Stimulated activated naive CD8-positive, alpha-beta T cell treated with anti-CD3 and anti-CD28 coated beads, Interleukin-15, amount 100 ng/mL, for 72 hours (primary cell): ENCODE results near the gene H6PD.

Source experiments
- ATAC-seq: fragments of 150-1000 bp; cut with Tn5 transposase; 2 replicates; pipeline ENCODE4 v1.10.0; 2021; ENCODE audit warnings: mild to moderate bottlenecking, moderate library complexity
- DNase-seq, 2 donors: peaks; one replicate each; pipeline ENCODE4 v3.0.0; 2021 to 2022
- H3K27ac Mint-ChIP-seq, 2 donors: one replicate each; pipeline ENCODE4 v1.8.0; 2022; ENCODE audit warnings: mild to moderate bottlenecking in 2 of 2, mixed read lengths in 2 of 2, moderate library complexity in 2 of 2
- H3K27me3 Mint-ChIP-seq: one replicate; pipeline ENCODE4 v1.8.0; 2022; ENCODE audit warnings: mixed read lengths
- H3K4me1 Mint-ChIP-seq: one replicate; pipeline ENCODE4 v1.8.0; 2022; ENCODE audit warnings: mild to moderate bottlenecking, mixed read lengths
- H3K4me3 Mint-ChIP-seq, 2 donors: one replicate each; pipeline ENCODE4 v1.8.0; 2022; ENCODE audit warnings: mild to moderate bottlenecking in 2 of 2, mixed read lengths in 2 of 2, moderate library complexity in 1 of 2
- H3K9me3 Mint-ChIP-seq, 2 donors: one replicate each; pipeline ENCODE4 v1.8.0; 2022; ENCODE audit warnings: mixed read lengths in 2 of 2

Gene H6PD

GRCh38 chr1:9201401-9202239, 33.0 kb upstream of the H6PD start:
- Mint-ChIP-seq H3K4me3 (peak overlapping the region; percentile 58 to 70), H3K27me3 (peaks cover 92% of the 10 kb centered on the region), H3K4me1 (peaks cover 67% of the 10 kb centered on the region), H3K27ac (no peak overlapping the region), H3K9me3 (no peaks in the 10 kb centered on the region)
- ATAC-seq (no peak), DNase-seq (no peak)

GRCh38 chr1:9202240-9202870, 32.2 kb upstream of the H6PD start:
- H3K4me3 Mint-ChIP-seq: peak overlapping the region; percentile 65 to 70
- H3K27ac Mint-ChIP-seq: no peak overlapping the region
- no peaks in the 10 kb centered on the region for H3K9me3 Mint-ChIP-seq
- H3K4me1 Mint-ChIP-seq: peaks cover 62% of the 10 kb centered on the region
- no peak for ATAC-seq
- DNase-seq: no peak
- peaks cover 90% of the 10 kb centered on the region for H3K27me3 Mint-ChIP-seq

- peak overlapping the region in 1 of 2 donors; percentile 33 for H3K4me3 Mint-ChIP-seq
- no peak overlapping the region for H3K27ac Mint-ChIP-seq
- peaks cover 89% of the 10 kb centered on the region for H3K27me3 Mint-ChIP-seq
- DNase-seq: peak; percentile 39 to 75
- peaks cover 58% of the 10 kb centered on the region for H3K4me1 Mint-ChIP-seq
- no peaks in the 10 kb centered on the region for H3K9me3 Mint-ChIP-seq
- ATAC-seq: peak; percentile 96
Observed at GRCh38 chr1:9203511-9203982, 31.0 kb upstream of the H6PD start.

- Mint-ChIP-seq H3K4me1 (peaks cover 51% of the 10 kb centered on the region), H3K9me3 (no peaks in the 10 kb centered on the region), H3K27ac (no peak overlapping the region), H3K27me3 (peaks cover 85% of the 10 kb centered on the region), H3K4me3 (no peak overlapping the region)
- no peak for DNase-seq
- no peak for ATAC-seq
Observed at GRCh38 chr1:9204156-9204720, 30.3 kb upstream of the H6PD start.

GRCh38 chr1:9207086-9207485, 27.5 kb upstream of the H6PD start:
- DNase-seq: no peak
- H3K27me3 Mint-ChIP-seq: peaks cover 74% of the 10 kb centered on the region
- no peak overlapping the region for H3K4me3 Mint-ChIP-seq
- no peak overlapping the region for H3K27ac Mint-ChIP-seq
- peaks cover 28% of the 10 kb centered on the region for H3K4me1 Mint-ChIP-seq
- peak; percentile 31 for ATAC-seq
- no peaks in the 10 kb centered on the region for H3K9me3 Mint-ChIP-seq

GRCh38 chr1:9207715-9208114, 26.9 kb upstream of the H6PD start:
- ATAC-seq (no peak), DNase-seq (no peak)
- peaks cover 68% of the 10 kb centered on the region for H3K27me3 Mint-ChIP-seq
- H3K4me1 Mint-ChIP-seq: peaks cover 21% of the 10 kb centered on the region
- no peaks in the 10 kb centered on the region for H3K9me3 Mint-ChIP-seq
- no peak overlapping the region for H3K4me3 Mint-ChIP-seq
- no peak overlapping the region for H3K27ac Mint-ChIP-seq

GRCh38 chr1:9211291-9211811, 23.2 kb upstream of the H6PD start:
- ATAC-seq (no peak), DNase-seq (no peak)
- peaks cover 5% of the 10 kb centered on the region for H3K4me1 Mint-ChIP-seq
- peak overlapping the region in 1 of 2 donors; percentile 48 for H3K27ac Mint-ChIP-seq
- no peaks in the 10 kb centered on the region for H3K9me3 Mint-ChIP-seq
- H3K4me3 Mint-ChIP-seq: no peak overlapping the region
- peaks cover 37% of the 10 kb centered on the region for H3K27me3 Mint-ChIP-seq

GRCh38 chr1:9212735-9213134, 21.8 kb upstream of the H6PD start:
- ATAC-seq (no peak), DNase-seq (no peak)
- Mint-ChIP-seq H3K4me1 (peaks cover 5% of the 10 kb centered on the region), H3K4me3 (no peak overlapping the region), H3K27me3 (peaks cover 27% of the 10 kb centered on the region), H3K27ac (no peak overlapping the region), H3K9me3 (no peaks in the 10 kb centered on the region)

GRCh38 chr1:9213956-9214355, 20.6 kb upstream of the H6PD start:
- H3K27ac Mint-ChIP-seq: no peak overlapping the region
- no peaks in the 10 kb centered on the region for H3K9me3 Mint-ChIP-seq
- H3K4me3 Mint-ChIP-seq: no peak overlapping the region
- ATAC-seq (no peak), DNase-seq (no peak)
- peaks cover 20% of the 10 kb centered on the region for H3K27me3 Mint-ChIP-seq
- peaks cover 5% of the 10 kb centered on the region for H3K4me1 Mint-ChIP-seq

- Mint-ChIP-seq H3K27me3 (no peaks in the 10 kb centered on the region), H3K9me3 (no peaks in the 10 kb centered on the region), H3K4me1 (no peaks in the 10 kb centered on the region), H3K4me3 (no peak overlapping the region), H3K27ac (no peak overlapping the region)
- no peak for DNase-seq
- no peak for ATAC-seq
Observed at GRCh38 chr1:9218917-9219316, 15.7 kb upstream of the H6PD start.

GRCh38 chr1:9222846-9223625, 11.5 kb upstream of the H6PD start:
- H3K4me3 Mint-ChIP-seq: no peak overlapping the region
- H3K27me3 Mint-ChIP-seq: no peaks in the 10 kb centered on the region
- H3K4me1 Mint-ChIP-seq: no peaks in the 10 kb centered on the region
- H3K27ac Mint-ChIP-seq: no peak overlapping the region
- DNase-seq (no peak), ATAC-seq (no peak)
- H3K9me3 Mint-ChIP-seq: no peaks in the 10 kb centered on the region

GRCh38 chr1:9224664-9225410, 9.7 kb upstream of the H6PD start:
- H3K27ac Mint-ChIP-seq: no peak overlapping the region
- ATAC-seq (no peak), DNase-seq (no peak)
- no peak overlapping the region for H3K4me3 Mint-ChIP-seq
- H3K27me3 Mint-ChIP-seq: no peaks in the 10 kb centered on the region
- no peaks in the 10 kb centered on the region for H3K4me1 Mint-ChIP-seq
- no peaks in the 10 kb centered on the region for H3K9me3 Mint-ChIP-seq

- no peaks in the 10 kb centered on the region for H3K27me3 Mint-ChIP-seq
- ATAC-seq (no peak), DNase-seq (no peak)
- H3K4me3 Mint-ChIP-seq: no peak overlapping the region
- H3K27ac Mint-ChIP-seq: no peak overlapping the region
- H3K9me3 Mint-ChIP-seq: no peaks in the 10 kb centered on the region
- H3K4me1 Mint-ChIP-seq: no peaks in the 10 kb centered on the region
Observed at GRCh38 chr1:9225411-9225785, 9.2 kb upstream of the H6PD start.

GRCh38 chr1:9228609-9229008, 6.0 kb upstream of the H6PD start:
- Mint-ChIP-seq H3K9me3 (no peaks in the 10 kb centered on the region), H3K27me3 (no peaks in the 10 kb centered on the region), H3K27ac (no peak overlapping the region), H3K4me3 (no peak overlapping the region), H3K4me1 (peaks cover 14% of the 10 kb centered on the region)
- DNase-seq (no peak), ATAC-seq (peak; percentile 71)

GRCh38 chr1:9229549-9229948, 5.0 kb upstream of the H6PD start:
- no peak for ATAC-seq
- no peaks in the 10 kb centered on the region for H3K27me3 Mint-ChIP-seq
- peaks cover 20% of the 10 kb centered on the region for H3K4me1 Mint-ChIP-seq
- H3K4me3 Mint-ChIP-seq: no peak overlapping the region
- no peak for DNase-seq
- H3K9me3 Mint-ChIP-seq: no peaks in the 10 kb centered on the region
- H3K27ac Mint-ChIP-seq: no peak overlapping the region
